HL-60 (cell line): ENCODE data around the gene TUBGCP2.

Source experiments
- DNase-seq, 2 experiments: peaks; one replicate each; pipeline ENCODE4 v3.0.0-alpha.2; 2010 to 2020; ENCODE audit warnings: low read depth in 1 of 2, low spot score in 1 of 2
- H3K27ac ChIP-seq: fragments of 250-450 bp; sonication (Bioruptor Pico); replicated peaks from 2 replicates; pipeline ENCODE4 v1.5.1; 2020; ENCODE audit warnings: mild to moderate bottlenecking, moderate library complexity
- H3K27me3 ChIP-seq: fragments of 250-450 bp; sonication (Bioruptor Pico); 2 replicates; pipeline ENCODE4 v1.5.1; 2021; ENCODE audit warnings: mild to moderate bottlenecking, moderate library complexity; ENCODE audit not compliant: insufficient read depth, poor library complexity, severe bottlenecking
- H3K4me3 ChIP-seq: replicated peaks from 2 replicates; pipeline ENCODE4 v1.5.1; 2011; ENCODE audit warnings: mild to moderate bottlenecking, control low read depth, low read length; ENCODE audit not compliant: insufficient read depth
- CTCF ChIP-seq: IDR thresholded peaks from one replicate; pipeline ENCODE4 v1.5.1; 2011; ENCODE audit warnings: low read length, control low read depth, inconsistent platforms; ENCODE audit not compliant: insufficient read depth
- GABPA ChIP-seq: IDR thresholded peaks from 2 replicates; pipeline ENCODE4 v1.6.1; 2012; ENCODE audit warnings: low read depth
- POLR2AphosphoS5 ChIP-seq: IDR thresholded peaks from 2 replicates; pipeline ENCODE4 v1.6.1; 2012; ENCODE audit warnings: low read depth
- SPI1 ChIP-seq: IDR thresholded peaks from 2 replicates; pipeline ENCODE4 v1.6.1; 2012; ENCODE audit warnings: low read depth, mild to moderate bottlenecking, borderline replicate concordance
- TF ChIP-seq, protein P1 (sequence below): IDR thresholded peaks from 2 replicates; pipeline ENCODE4 v1.6.1; 2012; ENCODE audit warnings: low read depth; ENCODE audit not compliant: insufficient replicate concordance

Gene TUBGCP2

DNA sequence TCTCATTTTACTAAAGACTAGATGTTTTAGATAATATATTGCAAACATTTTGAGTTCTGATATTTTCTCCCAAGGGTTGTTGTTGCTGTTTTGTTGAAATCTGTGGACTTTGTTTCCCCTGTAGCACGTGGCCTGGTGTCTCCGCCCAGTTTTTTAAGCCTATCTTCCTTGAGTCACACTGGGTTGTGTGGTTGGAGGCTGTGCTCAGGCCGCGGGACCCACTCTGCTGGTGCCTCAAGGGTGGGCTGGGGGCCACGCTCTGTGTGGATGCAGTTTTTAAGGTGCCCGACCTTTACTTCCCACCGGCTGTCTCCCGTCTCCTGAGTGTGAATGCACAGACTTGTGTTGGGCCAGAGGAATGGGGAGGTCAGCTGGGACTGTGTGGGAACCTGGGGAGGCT is 34.3 kb upstream of the TUBGCP2 start:
- DNase-seq = no peak
- H3K27me3 ChIP-seq = no peaks in the 10 kb centered on the region
- no peak for TF ChIP-seq GABPA
- TF ChIP-seq, protein P1, sequence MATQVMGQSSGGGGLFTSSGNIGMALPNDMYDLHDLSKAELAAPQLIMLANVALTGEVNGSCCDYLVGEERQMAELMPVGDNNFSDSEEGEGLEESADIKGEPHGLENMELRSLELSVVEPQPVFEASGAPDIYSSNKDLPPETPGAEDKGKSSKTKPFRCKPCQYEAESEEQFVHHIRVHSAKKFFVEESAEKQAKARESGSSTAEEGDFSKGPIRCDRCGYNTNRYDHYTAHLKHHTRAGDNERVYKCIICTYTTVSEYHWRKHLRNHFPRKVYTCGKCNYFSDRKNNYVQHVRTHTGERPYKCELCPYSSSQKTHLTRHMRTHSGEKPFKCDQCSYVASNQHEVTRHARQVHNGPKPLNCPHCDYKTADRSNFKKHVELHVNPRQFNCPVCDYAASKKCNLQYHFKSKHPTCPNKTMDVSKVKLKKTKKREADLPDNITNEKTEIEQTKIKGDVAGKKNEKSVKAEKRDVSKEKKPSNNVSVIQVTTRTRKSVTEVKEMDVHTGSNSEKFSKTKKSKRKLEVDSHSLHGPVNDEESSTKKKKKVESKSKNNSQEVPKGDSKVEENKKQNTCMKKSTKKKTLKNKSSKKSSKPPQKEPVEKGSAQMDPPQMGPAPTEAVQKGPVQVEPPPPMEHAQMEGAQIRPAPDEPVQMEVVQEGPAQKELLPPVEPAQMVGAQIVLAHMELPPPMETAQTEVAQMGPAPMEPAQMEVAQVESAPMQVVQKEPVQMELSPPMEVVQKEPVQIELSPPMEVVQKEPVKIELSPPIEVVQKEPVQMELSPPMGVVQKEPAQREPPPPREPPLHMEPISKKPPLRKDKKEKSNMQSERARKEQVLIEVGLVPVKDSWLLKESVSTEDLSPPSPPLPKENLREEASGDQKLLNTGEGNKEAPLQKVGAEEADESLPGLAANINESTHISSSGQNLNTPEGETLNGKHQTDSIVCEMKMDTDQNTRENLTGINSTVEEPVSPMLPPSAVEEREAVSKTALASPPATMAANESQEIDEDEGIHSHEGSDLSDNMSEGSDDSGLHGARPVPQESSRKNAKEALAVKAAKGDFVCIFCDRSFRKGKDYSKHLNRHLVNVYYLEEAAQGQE = no peak
- TF ChIP-seq SPI1 = no peak
- no peak for TF ChIP-seq POLR2AphosphoS5
- TF ChIP-seq CTCF = no peak
- no peak overlapping the region for H3K4me3 ChIP-seq
- no peak overlapping the region for H3K27ac ChIP-seq

DNA sequence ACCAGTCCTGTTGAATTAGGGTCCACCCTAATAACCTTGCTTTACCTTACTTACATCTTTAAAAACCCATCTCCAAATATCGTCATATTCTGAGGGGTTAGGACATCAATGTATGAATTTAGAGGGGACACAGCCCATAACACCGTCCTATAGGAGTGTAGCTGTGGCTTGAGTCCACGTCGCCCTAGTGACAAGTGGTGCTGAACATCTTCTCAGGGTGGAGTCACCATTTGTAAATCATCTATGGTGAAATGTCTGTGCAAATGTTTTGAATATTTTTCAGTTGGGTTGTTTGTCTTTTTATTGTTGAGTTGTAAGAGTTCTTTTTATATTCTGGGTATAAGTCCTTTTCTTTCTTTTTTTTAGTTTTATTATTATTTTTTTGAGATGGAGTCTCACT is 33.3 kb upstream of the TUBGCP2 start:
- no peak for DNase-seq
- Histone ChIP-seq H3K27ac (no peak overlapping the region), H3K4me3 (no peak overlapping the region), H3K27me3 (peaks cover 6% of the 10 kb centered on the region)
- TF ChIP-seq SPI1 (no peak), GABPA (no peak)

GRCh38 chr10:133339708-133340380 is 31.2 kb upstream of the TUBGCP2 start:
- Histone ChIP-seq H3K4me3 (no peak overlapping the region), H3K27ac (no peak overlapping the region), H3K27me3 (peaks cover 23% of the 10 kb centered on the region)
- DNase-seq = no peak
- TF ChIP-seq, protein P1 = no peak
- TF ChIP-seq SPI1 (no peak), GABPA (no peak), POLR2AphosphoS5 (no peak), CTCF (no peak)

GRCh38 chr10:133338080-133339071 is 29.7 kb upstream of the TUBGCP2 start:
- TF ChIP-seq POLR2AphosphoS5 = no peak
- TF ChIP-seq, protein P1 = no peak
- no peak for TF ChIP-seq CTCF
- TF ChIP-seq SPI1 = no peak
- no peak for TF ChIP-seq GABPA
- Histone ChIP-seq H3K27me3 (peaks cover 26% of the 10 kb centered on the region), H3K27ac (no peak overlapping the region), H3K4me3 (no peak overlapping the region)
- DNase-seq = no peak
